Measurements from ENCODE around the gene SLFN13.
A peak's percentile ranks its signal among the peaks of the same experiment; 100 is the strongest.
"Not testable (repeated sequence)": the region's sequence is repeated elsewhere in the genome, so short reads cannot be mapped to it uniquely, and the experiment has no call there.

Gene SLFN13

DNA sequence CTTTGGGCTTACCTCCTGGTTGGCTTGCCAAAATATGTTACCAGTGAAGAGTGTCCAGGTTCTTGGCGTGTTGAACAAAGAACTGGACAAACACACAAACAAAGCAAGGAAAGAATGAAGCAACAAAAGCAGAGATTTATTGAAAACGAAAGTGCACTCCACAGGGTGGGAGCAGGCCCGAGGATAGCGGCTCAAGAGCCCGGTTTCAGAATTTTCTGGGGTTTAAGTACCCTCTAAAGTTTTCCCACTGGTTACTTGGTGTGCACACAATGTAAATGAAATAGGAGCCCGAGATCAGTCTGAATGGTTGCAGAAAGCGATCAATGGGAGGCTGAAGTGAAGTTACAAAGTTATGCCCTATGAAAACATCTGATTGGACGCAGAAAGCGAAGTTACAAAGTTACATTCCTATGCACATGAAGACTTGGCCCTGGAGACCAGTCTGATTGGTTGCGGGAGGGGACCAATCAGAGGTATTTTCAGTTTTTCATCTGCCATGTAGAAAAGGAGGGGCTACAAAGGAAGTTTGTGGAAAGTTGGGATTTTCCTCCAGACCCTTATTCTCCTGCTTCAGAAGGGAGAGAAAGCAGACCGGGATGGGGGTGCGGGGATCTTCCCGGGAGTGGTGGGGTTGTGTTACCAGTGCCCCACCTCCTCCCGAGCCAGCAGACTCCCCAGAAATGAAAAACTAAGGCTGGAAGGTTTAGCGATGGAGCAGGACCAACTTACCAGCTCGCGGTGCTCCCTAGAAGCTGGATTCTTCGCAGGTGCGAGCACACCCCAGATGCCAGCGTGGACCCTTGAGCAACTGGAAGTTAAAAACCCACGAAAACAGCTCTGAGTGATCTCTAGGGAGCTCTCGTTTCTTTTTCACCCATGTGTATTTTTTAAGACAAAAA is 16.1 kb downstream of the SLFN13 start, which contains the start of gene SLFN12:
Gene SLFN12, minus strand, starts transcription at position 325 of the 899 bp plus-strand sequence. CDS start 9,472 bp downstream, outside the sequence.
- H3K9ac ChIP-seq (ENCODE audit: low read depth, low read length), result peak within 1 kb of the TSS; percentile 77
- H3K27me3 ChIP-seq (ENCODE audit: control insufficient read depth, insufficient read depth, low read length), result peaks cover 20% of the 10 kb centered on the region
- H3K4me1 ChIP-seq (ENCODE audit: control insufficient read depth, insufficient read depth, low read length), result peaks cover 55% of the 10 kb centered on the region
- H3K27ac ChIP-seq (ENCODE audit: low read depth, low read length), result peak within 1 kb of the TSS; percentile 98
- no peaks in the 10 kb centered on the region for H3K36me3 ChIP-seq (ENCODE audit: control insufficient read depth, insufficient read depth, low read length)
- H3K4me3 ChIP-seq (ENCODE audit: low read depth, low read length), result peak within 1 kb of the TSS; percentile 75
- no peaks in the 10 kb centered on the region for H3K9me3 ChIP-seq (ENCODE audit: control insufficient read depth, insufficient read depth, low read length)

DNA sequence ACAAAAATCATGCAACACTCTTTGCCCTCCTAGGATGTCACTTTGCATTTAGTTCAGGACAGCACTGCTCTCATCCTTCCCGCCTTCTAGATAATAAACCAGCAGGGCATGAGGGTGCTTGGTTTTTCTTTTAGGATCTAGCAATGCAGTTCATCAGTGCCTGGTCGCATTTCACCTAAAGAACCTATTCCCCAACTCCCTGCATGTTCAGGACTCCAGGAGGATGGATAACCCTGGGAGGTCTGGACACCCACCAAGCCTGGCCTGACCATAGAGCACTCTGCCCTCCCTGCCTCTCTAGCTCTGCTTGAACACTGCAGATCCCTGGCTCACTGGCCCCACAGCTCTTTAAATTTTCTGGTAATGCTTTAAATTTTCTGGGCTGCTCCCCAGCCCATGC is 18.9 kb downstream of the SLFN13 start:
- no peaks in the 10 kb centered on the region for H3K36me3 ChIP-seq (ENCODE audit: control insufficient read depth, insufficient read depth, low read length)
- H3K4me3 ChIP-seq (ENCODE audit: low read depth, low read length), result 0 out of 2 replicates have a peak overlapping the region, but pooled peaks have one; percentile 7
- H3K9me3 ChIP-seq (ENCODE audit: control insufficient read depth, insufficient read depth, low read length), result no peaks in the 10 kb centered on the region
- peaks cover 47% of the 10 kb centered on the region for H3K4me1 ChIP-seq (ENCODE audit: control insufficient read depth, insufficient read depth, low read length)
- peaks cover 8% of the 10 kb centered on the region; the same call in 1 of the 2 replicates for H3K27me3 ChIP-seq (ENCODE audit: control insufficient read depth, insufficient read depth, low read length)
- no peak overlapping the region for H3K9ac ChIP-seq (ENCODE audit: low read depth, low read length)
- peak overlapping the region; percentile 2 for H3K27ac ChIP-seq (ENCODE audit: low read depth, low read length)

DNA sequence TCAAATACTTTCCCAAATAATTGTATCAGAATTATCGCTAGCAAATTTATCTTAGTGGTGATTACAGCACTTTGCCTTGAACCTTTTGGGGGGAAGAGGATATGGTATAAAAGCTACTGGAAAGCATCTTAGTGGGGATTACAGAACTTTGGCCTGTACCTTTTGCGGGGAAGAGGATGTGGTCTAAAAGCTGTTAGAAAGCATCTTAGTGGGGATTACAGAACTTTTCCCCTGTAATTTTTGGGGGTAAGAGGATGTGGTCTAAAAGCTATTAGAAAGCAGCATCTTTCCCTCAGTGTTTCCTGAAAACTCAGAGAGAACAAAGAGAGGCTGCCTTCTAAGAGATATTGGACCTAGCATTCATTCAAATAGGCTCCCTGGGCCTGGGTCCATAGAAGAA is 20.3 kb downstream of the SLFN13 start:
- Histone ChIP-seq H3K9ac (ENCODE audit: low read depth, low read length) (no peak overlapping the region), H3K4me1 (ENCODE audit: control insufficient read depth, insufficient read depth, low read length) (peaks cover 42% of the 10 kb centered on the region), H3K36me3 (ENCODE audit: control insufficient read depth, insufficient read depth, low read length) (no peaks in the 10 kb centered on the region; the same call in 1 of the 2 replicates), H3K27me3 (ENCODE audit: control insufficient read depth, insufficient read depth, low read length) (peaks cover 8% of the 10 kb centered on the region; the same call in 1 of the 2 replicates), H3K4me3 (ENCODE audit: low read depth, low read length) (no peak overlapping the region), H3K9me3 (ENCODE audit: control insufficient read depth, insufficient read depth, low read length) (no peaks in the 10 kb centered on the region), H3K27ac (ENCODE audit: low read depth, low read length) (no peak overlapping the region)

DNA sequence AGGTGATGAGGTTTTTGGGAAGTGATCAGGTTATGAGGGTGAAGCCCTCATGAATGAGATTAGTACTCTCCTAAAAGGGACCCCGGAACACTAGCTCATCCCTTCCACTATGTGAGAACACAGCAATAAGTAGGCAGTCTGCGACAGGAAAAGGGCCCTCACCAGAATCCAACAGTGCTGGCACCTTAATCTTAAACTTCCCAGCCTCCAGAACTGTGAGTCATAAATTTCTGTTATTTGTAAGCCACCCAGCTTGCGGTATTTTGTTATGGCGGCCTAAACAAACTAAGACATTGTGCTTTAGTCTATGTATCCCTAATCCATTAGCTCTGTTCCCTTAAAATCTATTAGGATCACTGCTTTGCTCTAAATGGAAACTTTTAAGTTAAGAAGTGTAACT is 24.8 kb downstream of the SLFN13 start:
- Histone ChIP-seq H3K27ac (ENCODE audit: low read depth, low read length) (no peak overlapping the region), H3K4me1 (ENCODE audit: control insufficient read depth, insufficient read depth, low read length) (peaks cover 12% of the 10 kb centered on the region), H3K36me3 (ENCODE audit: control insufficient read depth, insufficient read depth, low read length) (peaks cover 28% of the 10 kb centered on the region), H3K9me3 (ENCODE audit: control insufficient read depth, insufficient read depth, low read length) (no peaks in the 10 kb centered on the region), H3K27me3 (ENCODE audit: control insufficient read depth, insufficient read depth, low read length) (no peaks in the 10 kb centered on the region), H3K9ac (ENCODE audit: low read depth, low read length) (no peak overlapping the region), H3K4me3 (ENCODE audit: low read depth, low read length) (no peak overlapping the region)

DNA sequence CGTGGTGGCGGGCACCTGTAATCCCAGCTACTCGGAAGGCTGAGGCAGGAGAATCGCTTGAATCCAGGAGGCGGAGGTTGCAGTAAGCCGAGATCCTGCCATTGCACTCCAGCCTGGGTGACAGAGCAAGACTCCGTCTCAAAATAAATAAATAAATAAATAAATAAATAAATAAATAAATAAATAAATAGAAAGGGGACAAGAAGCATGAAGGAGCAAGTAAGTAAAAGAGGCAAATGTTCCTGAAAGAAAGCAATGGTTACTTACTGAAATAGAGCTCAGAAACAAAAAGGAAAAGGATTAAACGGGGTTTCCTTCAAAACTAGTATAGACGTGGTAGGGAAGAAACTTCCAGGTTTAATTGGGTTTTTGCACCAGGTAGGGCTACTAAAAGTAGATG is 27.5 kb downstream of the SLFN13 start:
- H3K4me1 ChIP-seq (ENCODE audit: control insufficient read depth, insufficient read depth, low read length); H3K4me3 ChIP-seq (ENCODE audit: low read depth, low read length); H3K27me3 ChIP-seq (ENCODE audit: control insufficient read depth, insufficient read depth, low read length); H3K9me3 ChIP-seq (ENCODE audit: control insufficient read depth, insufficient read depth, low read length); H3K9ac ChIP-seq (ENCODE audit: low read depth, low read length); H3K27ac ChIP-seq (ENCODE audit: low read depth, low read length): not testable (repeated sequence)
- H3K36me3 ChIP-seq (ENCODE audit: control insufficient read depth, insufficient read depth, low read length), result peaks cover 37% of the 10 kb centered on the region

DNA sequence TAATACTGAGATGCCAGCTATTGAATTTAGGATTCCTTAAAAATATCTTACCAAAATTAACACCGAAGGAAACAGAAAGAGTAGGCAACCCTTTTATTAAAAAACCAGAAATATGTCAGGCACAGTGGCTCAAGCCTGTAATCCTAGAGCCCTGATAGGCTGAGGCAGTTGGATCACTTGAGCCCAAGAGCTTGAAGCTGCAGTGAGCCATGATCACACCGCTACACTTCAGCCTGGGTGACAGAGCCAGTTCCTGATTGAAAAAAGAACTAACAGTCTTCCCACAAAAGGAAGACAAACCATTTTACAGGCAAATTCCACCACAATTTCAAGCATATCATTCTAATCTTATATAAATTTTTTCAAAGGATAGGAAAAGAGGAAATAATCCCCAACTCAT is 31.9 kb downstream of the SLFN13 start:
- no peak overlapping the region for H3K9ac ChIP-seq (ENCODE audit: low read depth, low read length)
- no peak overlapping the region for H3K27ac ChIP-seq (ENCODE audit: low read depth, low read length)
- H3K9me3 ChIP-seq (ENCODE audit: control insufficient read depth, insufficient read depth, low read length), result no peaks in the 10 kb centered on the region
- peaks cover 28% of the 10 kb centered on the region for H3K36me3 ChIP-seq (ENCODE audit: control insufficient read depth, insufficient read depth, low read length)
- H3K4me1 ChIP-seq (ENCODE audit: control insufficient read depth, insufficient read depth, low read length), result no peaks in the 10 kb centered on the region
- H3K27me3 ChIP-seq (ENCODE audit: control insufficient read depth, insufficient read depth, low read length), result no peaks in the 10 kb centered on the region
- H3K4me3 ChIP-seq (ENCODE audit: low read depth, low read length), result no peak overlapping the region

DNA sequence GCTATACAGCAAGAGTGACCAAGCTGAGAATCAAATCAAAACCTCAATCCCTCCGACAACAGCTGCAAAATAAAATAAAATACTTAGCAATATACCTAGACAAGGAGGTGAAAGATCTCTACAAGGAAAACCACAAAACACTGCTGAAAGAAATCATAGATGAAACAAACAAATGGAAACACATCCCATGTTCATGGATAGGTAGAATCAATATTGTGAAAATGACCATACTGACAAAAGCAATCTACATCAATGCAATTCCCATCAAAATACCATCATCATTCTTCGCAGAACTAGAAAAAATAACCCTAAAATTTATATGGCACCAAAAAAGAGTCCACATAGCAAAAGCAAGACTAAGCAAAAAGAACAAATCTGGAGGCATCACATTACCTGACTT is 33.9 kb downstream of the SLFN13 start:
- H3K27ac ChIP-seq (ENCODE audit: low read depth, low read length); H3K27me3 ChIP-seq (ENCODE audit: control insufficient read depth, insufficient read depth, low read length); H3K4me1 ChIP-seq (ENCODE audit: control insufficient read depth, insufficient read depth, low read length); H3K9me3 ChIP-seq (ENCODE audit: control insufficient read depth, insufficient read depth, low read length); H3K4me3 ChIP-seq (ENCODE audit: low read depth, low read length); H3K9ac ChIP-seq (ENCODE audit: low read depth, low read length): not testable (repeated sequence)
- H3K36me3 ChIP-seq (ENCODE audit: control insufficient read depth, insufficient read depth, low read length), result peaks cover 39% of the 10 kb centered on the region

DNA sequence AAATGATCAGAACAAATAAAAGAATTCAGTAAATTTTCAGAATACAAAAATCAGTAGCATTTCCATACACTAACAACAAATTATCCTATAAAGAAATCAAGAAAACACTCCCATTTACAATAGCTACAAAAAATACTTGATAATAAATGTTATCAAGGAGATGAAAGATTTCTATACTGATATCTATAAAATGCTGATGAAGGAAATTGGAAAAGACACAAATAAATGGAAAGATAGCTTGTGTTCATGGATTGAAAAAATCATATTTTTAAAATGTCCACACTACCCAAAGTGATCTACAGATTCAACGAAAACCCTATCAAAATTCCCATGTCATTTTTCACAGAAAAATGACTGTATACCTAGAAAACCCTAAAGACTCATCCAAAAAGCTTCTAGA is 34.3 kb downstream of the SLFN13 start:
- Histone ChIP-seq H3K9me3 (ENCODE audit: control insufficient read depth, insufficient read depth, low read length) (no peaks in the 10 kb centered on the region), H3K36me3 (ENCODE audit: control insufficient read depth, insufficient read depth, low read length) (peaks cover 37% of the 10 kb centered on the region), H3K27ac (ENCODE audit: low read depth, low read length) (no peak overlapping the region), H3K4me1 (ENCODE audit: control insufficient read depth, insufficient read depth, low read length) (no peaks in the 10 kb centered on the region), H3K27me3 (ENCODE audit: control insufficient read depth, insufficient read depth, low read length) (no peaks in the 10 kb centered on the region), H3K4me3 (ENCODE audit: low read depth, low read length) (no peak overlapping the region), H3K9ac (ENCODE audit: low read depth, low read length) (no peak overlapping the region)

DNA sequence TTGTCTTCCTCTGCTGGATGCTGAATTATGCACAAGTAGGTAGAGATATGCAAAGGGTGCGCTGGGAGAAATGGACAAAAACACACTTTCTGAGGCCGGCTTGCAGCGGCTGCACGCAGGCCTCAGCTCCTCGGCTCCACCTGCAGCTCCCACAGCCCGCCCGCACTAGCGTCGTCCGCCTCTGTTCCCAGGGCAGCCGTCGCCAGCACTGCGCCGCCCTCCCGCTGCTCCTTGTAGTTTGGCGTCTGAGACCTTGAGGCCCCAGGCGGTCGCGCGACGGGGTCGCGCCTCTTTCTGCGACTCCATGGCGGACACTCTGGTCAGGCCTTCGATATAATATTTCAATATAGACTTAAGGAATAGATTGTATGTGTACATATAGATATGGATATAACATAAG is 41.0 kb downstream of the SLFN13 start:
- Histone ChIP-seq H3K4me1 (ENCODE audit: control insufficient read depth, insufficient read depth, low read length) (no peaks in the 10 kb centered on the region), H3K9me3 (ENCODE audit: control insufficient read depth, insufficient read depth, low read length) (no peaks in the 10 kb centered on the region), H3K36me3 (ENCODE audit: control insufficient read depth, insufficient read depth, low read length) (peaks cover 38% of the 10 kb centered on the region), H3K27ac (ENCODE audit: low read depth, low read length) (no peak overlapping the region), H3K9ac (ENCODE audit: low read depth, low read length) (no peak overlapping the region), H3K4me3 (ENCODE audit: low read depth, low read length) (no peak overlapping the region), H3K27me3 (ENCODE audit: control insufficient read depth, insufficient read depth, low read length) (no peaks in the 10 kb centered on the region)

DNA sequence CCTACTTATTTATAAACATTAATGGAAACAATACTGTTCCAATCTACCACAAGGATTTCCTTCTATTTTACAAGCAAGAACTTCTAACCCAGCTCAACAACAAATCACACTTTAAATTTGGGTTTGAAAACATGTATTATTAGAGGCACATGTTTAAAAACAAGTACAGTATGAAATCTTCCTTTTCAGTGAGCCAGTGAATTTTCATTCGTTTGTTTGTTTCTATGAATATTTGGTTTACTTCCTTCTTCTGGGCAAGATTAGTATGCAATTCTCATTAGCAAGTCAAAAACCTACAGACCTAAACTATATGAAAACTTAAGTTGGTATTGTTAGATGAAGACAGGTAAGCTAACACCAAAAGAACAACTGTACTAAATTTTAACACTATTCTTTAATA is 42.0 kb downstream of the SLFN13 start:
- Histone ChIP-seq H3K9me3 (ENCODE audit: control insufficient read depth, insufficient read depth, low read length) (no peaks in the 10 kb centered on the region), H3K27ac (ENCODE audit: low read depth, low read length) (no peak overlapping the region), H3K4me3 (ENCODE audit: low read depth, low read length) (no peak overlapping the region), H3K27me3 (ENCODE audit: control insufficient read depth, insufficient read depth, low read length) (no peaks in the 10 kb centered on the region), H3K9ac (ENCODE audit: low read depth, low read length) (no peak overlapping the region), H3K4me1 (ENCODE audit: control insufficient read depth, insufficient read depth, low read length) (no peaks in the 10 kb centered on the region), H3K36me3 (ENCODE audit: control insufficient read depth, insufficient read depth, low read length) (peaks cover 36% of the 10 kb centered on the region)

DNA sequence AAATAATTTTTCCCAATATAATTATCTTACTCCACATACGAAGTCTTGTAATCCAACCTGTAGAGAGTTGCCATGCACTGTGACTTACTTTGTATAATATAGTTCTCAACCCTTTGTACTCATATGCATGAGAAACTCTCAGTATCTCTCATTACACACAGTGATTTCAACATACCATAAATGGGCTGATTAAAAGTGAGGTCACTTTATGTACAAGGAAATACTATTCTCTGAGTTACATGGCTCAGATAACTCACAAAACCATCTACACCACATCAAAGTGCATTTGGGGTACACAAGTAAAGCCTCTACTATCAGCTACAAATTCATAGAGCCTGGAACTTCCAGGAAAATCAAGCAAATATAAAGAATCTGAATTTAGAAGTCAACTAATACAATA is 44.2 kb downstream of the SLFN13 start:
- Histone ChIP-seq H3K9ac (ENCODE audit: low read depth, low read length) (no peak overlapping the region), H3K9me3 (ENCODE audit: control insufficient read depth, insufficient read depth, low read length) (no peaks in the 10 kb centered on the region), H3K4me1 (ENCODE audit: control insufficient read depth, insufficient read depth, low read length) (no peaks in the 10 kb centered on the region), H3K4me3 (ENCODE audit: low read depth, low read length) (no peak overlapping the region), H3K36me3 (ENCODE audit: control insufficient read depth, insufficient read depth, low read length) (peaks cover 16% of the 10 kb centered on the region; the same call in 1 of the 2 replicates), H3K27me3 (ENCODE audit: control insufficient read depth, insufficient read depth, low read length) (no peaks in the 10 kb centered on the region), H3K27ac (ENCODE audit: low read depth, low read length) (no peak overlapping the region)

Data from HUES48 (cell line).